Ecto neural progenitor cell (in vitro differentiated cells): ENCODE measurements around the gene DYNLL2.
"Not testable (repeated sequence)": the region's sequence is repeated elsewhere in the genome, so short reads cannot be mapped to it uniquely, and the experiment has no call there.

ENCODE experiments used
- DNase-seq: peaks from one replicate; pipeline ENCODE4 v3.0.0-alpha.2; 2018; ENCODE audit warnings: low spot score

The DYNLL2 gene

GRCh38 chr17:58072862-58073261 is 10.4 kb upstream of the DYNLL2 start:
- DNase-seq, result no peak

DNA sequence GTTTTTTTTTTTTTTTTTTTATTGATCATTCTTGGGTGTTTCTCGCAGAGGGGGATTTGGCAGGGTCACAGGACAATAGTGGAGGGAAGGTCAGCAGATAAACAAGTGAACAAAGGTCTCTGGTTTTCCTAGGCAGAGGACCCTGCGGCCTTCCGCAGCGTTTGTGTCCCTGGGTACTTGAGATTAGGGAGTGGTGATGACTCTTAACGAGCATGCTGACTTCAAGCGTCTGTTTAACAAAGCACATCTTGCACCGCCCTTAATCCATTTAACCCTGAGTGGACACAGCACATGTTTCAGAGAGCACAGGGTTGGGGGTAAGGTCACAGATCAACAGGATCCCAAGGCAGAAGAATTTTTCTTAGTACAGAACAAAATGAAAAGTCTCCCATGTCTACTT is 10.0 kb upstream of the DYNLL2 start:
- DNase-seq, result not testable (repeated sequence)

- not testable (repeated sequence) for DNase-seq
Measured at GRCh38 chr17:58074406-58074805, 8.8 kb upstream of the DYNLL2 start.

DNA sequence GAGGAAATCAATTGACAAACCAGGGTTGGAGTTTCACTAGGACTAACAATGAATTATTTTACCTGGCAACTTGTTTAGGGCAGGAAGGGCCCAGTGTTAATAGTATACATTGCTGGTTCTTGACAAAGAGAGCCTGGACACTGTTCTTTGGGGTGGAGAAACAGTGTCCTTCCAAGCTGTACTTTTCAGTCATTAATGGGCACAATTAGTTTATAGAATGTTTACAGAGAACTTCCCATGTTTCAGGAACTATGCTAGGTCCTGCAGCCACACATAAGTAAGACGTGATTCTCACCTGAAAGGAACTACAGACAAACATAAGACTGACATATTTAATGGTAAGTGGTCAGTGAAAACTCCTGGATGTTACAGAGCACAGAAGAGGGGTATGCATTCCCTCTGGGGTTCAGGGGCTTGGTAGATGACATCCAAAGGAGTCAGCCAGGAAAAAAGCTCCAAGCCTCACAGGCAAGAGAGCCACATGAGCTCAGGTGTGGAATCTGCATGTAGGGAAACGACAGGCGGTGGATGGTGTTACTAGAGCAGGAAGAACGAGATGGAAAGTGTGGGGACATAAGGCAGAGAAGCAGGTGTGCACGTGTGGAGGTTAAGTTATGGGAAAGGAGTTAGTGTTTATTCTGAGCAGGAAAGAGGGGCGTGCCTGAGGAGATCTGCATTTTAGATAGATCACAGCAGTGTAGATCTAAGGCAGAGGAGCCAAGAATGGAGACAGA is 3.8 kb upstream of the DYNLL2 start:
- DNase-seq, result peak; percentile 34

- DNase-seq, result peak; percentile 68
Measured at GRCh38 chr17:58081646-58082340, 1.4 kb upstream of the DYNLL2 start.

DNA sequence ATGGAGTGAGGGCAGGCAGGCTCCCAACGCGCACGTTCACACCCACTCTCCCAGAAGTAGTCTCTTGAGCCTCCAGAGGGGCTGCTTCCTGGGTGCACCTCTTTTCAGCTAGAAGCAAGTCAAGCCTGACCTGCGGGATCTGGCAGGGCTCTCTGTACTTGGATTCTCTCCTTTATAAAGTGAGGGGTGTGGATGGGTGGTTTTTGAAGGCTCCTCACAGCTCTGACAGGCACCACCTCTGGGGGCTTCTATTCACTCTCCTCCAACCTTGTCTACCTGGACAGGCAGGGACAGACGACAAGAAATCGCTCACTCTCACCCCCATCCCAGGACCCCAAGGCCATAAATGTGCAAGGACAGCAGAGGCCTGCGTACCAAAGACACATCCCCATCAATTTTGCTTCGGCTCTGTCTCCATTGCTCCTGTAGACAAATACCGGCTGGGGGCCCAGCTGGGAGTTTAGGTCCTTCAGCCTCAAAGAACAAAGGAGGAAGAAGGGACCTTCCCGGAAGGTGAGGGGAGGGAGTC is 814 bp upstream of the DYNLL2 start:
- no peak for DNase-seq

- no peak for DNase-seq
Measured at GRCh38 chr17:58083491-58084316, 485 bp downstream of the DYNLL2 start.

- peak; percentile 63 for DNase-seq
Measured at GRCh38 chr17:58084317-58084981, 1.2 kb downstream of the DYNLL2 start.

- DNase-seq, result peak; percentile 36
Measured at GRCh38 chr17:58085039-58085715, 2.0 kb downstream of the DYNLL2 start.

- peak; percentile 43 for DNase-seq
Measured at GRCh38 chr17:58086953-58087352, 3.7 kb downstream of the DYNLL2 start.

DNA sequence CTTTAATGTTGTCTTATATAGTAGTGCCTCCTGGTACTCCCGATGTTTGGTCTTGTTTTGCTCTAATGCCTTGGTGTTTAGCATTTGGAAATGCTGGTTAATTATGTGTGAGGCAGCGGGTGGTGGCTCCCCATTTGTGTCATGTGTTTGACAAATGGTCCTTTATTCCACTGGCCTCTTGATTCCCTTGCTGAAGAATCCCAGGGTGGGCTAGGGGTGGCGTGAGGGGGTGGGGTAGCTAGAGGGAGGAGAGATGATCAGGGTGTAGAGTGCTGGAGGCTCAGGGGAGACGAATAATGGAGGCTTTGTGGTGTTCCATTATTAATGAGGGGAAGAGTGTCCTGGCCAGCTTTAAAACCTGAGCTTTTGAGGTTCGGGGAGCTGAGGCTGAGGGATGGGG is 5.4 kb downstream of the DYNLL2 start:
- DNase-seq, result peak; percentile 48

- peak; percentile 40 for DNase-seq
Measured at GRCh38 chr17:58089111-58089510, 5.9 kb downstream of the DYNLL2 start.

GRCh38 chr17:58091024-58091567 is 7.9 kb downstream of the DYNLL2 start:
- peak; percentile 21 for DNase-seq

DNA sequence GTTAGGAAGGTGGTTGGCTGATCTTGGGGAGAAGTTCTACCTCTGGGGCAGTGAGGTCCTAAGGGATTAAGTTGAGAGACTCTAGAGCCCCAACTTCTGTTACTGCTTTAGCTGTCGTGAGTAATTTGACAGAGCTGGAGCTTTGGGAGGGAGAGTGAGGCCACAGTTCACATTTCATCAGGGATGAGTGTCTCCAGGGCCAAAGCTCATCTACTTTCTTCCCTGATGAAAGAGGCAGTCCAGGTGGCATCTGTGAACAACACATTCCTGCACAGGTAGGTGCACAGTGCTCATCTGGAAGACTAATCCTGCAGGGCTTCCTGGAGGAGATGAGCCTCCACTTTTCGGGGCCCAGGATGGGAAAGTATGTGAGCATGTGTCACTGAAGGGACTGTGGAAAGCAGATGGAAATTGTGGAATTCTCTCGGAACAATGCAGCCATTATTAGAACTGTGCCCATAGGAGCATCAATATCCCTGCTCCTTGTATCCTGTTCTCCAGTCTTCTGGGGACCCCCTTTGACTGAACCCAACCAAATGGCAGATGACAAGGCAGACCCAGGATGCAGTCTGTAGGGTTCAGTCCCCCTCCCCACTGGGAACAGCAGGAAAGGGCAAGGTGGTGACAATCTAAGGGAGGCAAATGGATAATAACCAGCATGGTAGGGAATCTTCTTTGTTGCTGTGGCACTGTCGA is 9.0 kb downstream of the DYNLL2 start:
- peak; percentile 33 for DNase-seq

- DNase-seq, result peak; percentile 31
Measured at GRCh38 chr17:58092797-58093385, 9.7 kb downstream of the DYNLL2 start.

- peak; percentile 18 for DNase-seq
Measured at GRCh38 chr17:58094118-58094517, 10.9 kb downstream of the DYNLL2 start.

DNA sequence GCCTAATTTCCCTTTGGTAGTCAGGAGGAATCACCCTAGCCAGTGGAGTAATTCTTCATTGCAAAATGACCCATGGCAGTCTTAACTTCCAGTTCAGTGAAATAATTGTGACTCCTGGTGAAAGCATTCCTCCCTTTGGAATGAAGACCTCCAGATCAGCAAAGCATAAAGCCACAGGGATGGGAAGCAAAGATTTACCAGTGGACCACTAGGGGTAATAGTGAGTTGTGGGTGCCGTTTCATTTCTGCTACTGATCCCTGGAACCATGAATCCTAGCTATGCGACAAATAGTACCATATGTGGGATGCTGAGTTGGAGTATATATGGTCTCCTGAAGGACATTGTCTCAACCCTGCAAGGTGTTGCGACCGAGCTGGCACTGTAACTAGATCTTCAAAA is 13.7 kb downstream of the DYNLL2 start:
- DNase-seq, result no peak

GRCh38 chr17:58097384-58098088 is 14.3 kb downstream of the DYNLL2 start:
- no peak for DNase-seq

GRCh38 chr17:58100506-58100905 is 17.3 kb downstream of the DYNLL2 start:
- DNase-seq, result no peak
